Nucleus accumbens (tissue), 56 donors: ENCODE measurements around the gene SCN4A.
"Not testable (repeated sequence)": the region's sequence is repeated elsewhere in the genome, so short reads cannot be mapped to it uniquely, and the experiment has no call there.

Source experiments
- DNase-seq, 56 donors: peaks; one replicate each; lab custom pipeline; 2025; lab: John Stamatoyannopoulos, UW

The SCN4A gene

DNA sequence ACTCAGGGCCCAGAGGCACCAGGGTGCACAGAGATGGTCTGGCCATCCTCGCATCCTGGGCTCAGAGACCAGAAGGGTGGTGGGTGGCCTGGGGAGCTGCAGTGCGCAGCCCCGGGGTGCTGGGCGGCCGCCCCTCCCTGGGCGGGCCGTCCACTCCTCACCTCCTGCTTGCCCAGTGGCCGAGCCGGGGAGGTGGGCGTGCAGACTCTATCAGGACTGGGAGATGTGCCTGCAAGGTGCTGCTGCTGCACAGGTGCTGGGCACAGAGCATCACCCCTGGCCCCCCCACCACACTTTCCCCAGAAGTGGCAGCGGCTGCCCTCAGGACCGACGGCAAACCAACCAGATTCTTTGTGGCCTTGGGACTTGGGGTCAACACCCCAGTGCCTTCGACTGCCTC lies at the start of gene SCN4A:
TSS of gene SCN4A (minus strand) at position 123 of the 400 bp plus-strand sequence. CDS start at position 46, 77 bp downstream.
- no peak for DNase-seq

DNA sequence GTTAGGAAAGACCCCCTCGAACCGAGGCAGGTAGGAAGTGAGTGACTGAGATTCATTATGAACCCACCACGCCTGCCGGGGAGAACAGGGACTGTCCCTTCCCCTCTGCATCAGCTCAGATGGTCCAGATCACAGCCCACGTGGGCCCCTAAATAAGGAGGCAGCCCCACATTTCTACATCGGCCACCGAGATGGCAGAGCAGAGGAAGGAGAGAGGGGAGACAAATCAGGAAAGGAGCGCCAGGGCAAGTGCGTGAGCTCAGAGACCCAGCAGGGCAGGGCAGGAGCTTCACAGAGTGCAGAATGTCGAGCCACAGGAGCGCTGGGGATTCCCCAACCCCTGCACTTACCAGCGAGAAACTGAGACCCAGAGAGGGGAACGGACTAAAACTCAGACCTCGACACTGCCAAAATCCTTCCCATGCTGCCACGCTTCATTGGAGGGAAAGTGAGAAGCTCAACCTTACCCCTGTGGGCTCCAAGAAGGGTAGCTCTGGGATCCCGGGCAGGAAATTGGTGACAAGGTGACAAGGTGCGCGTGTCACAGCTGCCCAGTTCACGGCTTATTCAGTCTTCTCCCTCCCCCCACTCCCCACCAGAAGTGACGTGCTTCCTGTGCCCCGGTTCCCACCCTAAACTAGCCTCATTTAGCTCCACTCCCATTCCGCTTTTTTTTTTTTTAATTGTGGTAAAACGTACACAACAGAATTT lies 47.5 kb upstream of the SCN4A start, which contains the start of gene ICAM2:
TSS of gene ICAM2 (minus strand) at position 578 of the 711 bp plus-strand sequence. CDS start 13,942 bp downstream, outside the sequence.
- DNase-seq = peak in 1 of 56 donors; percentile 13

DNA sequence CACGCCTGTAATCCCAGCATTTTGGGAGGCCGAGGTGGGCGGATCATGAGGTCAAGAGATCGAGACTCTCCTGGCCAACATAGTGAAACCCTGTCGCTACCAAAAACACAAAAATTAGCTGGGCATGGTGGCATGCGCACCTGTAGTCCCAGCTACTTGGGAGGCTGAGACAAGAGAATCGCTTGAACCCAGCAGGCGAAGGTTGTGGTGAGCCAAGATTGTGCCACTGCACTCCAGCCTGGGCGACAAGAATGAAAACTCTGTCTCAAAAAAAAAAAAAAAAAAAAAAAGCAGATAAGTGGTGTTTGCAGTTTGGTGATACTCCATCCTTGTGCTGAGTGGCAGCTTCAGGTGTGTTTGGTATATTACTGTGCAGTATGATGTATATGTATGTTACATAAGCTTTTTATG lies 46.8 kb upstream of the SCN4A start:
- not testable (repeated sequence) for DNase-seq

DNA sequence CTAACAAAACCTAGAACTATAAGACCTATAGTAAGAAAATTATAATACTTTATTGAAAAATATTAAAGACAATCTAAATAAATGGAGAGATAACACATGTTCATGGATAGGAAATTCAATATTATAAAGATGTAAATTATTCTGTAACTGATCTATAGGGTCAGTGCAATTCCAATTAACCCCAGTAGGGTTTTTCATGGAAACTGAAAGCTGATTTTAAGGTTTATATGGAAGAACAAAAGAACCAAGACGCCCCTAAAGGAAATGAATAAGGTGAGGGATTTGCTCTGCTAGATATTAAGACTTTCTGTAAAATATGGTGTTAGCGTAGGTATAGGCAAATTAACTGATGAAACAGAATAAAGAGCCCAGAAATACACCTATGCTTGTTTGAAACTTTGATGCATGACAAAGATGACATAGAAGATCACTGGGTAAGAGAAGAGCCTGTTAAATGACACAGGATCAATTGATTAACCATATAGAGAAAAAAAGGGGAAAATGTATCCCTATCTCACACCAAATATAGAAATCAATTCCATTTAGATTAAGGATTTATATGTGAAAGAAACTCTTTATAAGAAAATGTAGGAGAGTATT lies 44.8 kb upstream of the SCN4A start:
- DNase-seq = no peak

DNA sequence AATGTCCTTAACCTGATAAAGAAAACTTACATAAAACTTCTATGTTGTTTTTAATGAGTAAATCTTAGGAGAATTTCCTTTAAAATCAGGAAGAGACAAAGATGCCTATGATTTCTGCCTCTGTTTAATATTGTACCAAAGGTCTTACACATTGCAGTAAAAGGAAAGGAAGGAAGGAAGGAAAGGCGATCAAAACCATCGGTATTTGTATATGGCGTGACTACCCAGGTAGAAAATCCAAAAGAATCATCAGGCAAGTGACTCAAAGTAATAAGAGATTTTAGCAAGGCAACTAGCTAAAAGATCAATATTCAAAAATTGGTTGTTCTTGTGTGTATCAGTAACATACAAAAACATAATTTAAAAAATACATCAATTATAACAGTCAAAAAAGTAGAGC lies 44.3 kb upstream of the SCN4A start:
- DNase-seq = no peak

DNA sequence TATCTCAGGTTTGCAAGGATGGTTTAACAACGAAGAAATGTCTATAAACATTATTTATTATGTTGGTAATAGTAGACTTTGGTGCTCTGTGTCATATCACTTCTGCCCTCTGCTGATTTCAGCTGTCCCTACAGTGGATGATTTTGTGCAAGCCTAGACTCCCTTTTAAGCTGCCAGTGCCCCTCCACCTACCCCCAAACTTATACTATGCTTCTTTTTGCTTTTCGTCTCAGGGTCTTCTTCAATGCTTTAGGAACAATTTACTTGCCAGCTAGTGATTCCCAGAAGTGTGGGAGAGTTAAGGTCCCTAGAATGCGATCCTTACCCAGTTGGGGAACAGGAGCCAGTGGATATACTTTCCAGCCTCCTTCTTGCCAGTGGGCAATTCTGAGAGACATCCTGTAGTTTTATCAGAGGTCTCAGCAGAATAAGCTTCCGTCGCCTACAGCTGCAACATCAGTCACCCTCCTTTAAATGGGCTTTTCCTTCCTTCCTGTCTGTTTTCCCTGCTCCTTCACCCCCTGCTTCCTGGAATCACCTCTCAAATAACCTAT lies 43.6 kb upstream of the SCN4A start:
- DNase-seq = no peak

DNA sequence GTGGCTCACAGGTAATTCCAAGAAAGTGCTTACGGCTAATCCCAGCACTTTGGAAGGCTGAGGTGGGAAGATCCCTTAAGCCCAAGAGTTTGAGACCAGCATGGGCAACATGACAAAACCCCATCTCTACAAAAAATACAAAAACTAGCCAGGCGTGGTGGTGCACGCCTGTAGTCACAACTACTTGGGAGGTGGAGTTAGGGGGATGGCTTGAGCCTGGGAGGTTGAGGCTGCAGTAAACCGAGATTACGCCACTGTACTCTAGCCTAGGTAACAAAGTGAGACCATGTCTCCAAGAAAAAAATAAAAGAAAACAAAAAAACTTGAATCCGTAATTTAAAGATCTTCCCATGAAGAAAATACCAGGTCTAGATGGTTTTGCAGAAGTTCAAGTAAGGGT lies 42.7 kb upstream of the SCN4A start:
- DNase-seq = no peak

DNA sequence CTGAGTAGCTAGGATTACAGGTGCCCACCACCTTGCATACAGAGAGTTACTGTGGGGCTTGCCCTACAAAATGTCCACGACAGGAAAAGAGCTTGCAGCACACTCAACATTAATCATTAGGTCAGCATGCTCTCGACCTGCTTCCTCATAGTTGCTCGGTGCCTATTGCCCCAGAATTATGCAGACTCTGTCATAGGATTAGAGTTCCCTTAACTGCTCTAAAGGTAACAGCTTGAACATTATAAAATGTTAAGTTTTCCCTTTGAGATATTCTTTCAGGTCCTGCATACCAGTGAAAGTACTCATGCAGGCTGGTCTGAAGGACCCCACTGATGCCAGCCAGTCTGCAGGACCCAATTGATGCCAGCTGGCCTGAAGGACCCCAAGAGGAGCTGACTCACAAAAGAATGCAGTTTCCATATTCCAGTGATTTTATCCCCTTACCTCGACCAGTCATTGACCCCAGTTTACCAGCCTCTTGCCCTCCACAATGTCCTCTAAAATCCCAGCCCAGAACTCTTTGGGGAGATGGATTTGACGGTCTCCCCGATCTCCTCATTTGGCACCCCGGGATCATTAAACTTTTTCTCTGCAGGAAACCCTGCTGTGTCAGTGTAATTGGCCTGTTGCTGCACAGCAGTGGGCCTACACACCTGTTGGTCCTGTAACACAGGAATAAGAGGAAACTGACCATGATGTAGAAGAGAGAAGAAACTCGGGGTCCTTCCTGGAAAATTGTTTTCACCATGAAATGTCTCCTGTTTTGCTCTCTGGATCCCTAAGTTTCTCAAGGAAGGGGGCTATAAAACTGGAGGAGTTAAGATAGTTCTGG lies 37.1 kb upstream of the SCN4A start:
- DNase-seq = no peak

DNA sequence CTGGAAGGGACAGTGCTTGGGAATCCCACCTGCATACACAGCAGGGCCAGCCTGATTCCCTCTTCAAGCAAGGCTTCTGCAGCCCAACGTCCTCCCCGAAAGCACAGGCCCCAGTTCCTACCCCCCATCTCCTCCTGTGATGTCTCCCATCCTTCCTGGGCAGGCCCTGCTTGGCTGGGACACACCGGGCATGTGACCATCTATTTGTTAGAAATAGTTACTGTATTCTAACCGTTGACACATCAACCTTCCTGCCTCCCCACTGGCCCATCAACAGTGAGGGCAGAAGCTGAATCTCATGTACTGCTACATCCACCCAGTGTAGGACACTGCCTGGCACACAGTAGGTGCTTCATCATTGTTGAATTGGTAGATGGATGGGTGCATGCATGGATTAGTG lies 36.1 kb upstream of the SCN4A start:
- no peak for DNase-seq

DNA sequence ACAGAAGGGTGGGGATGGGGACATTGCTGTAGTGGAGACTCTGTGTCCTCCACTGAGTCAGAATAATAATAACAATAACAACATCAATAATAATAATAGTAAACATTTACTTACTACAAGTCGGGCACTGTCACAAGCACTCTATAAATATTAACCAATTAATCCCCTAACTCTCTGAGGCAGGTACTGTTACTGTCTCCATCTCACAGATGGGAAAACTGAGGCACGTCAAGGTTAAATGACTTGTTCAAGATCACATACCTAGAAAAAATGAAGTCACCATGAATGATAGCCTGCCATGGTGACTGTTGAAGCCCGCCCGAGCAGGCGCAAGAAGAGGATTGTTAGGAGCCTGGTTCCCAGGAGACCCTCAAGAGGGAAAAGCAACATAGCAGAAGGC lies 35.6 kb upstream of the SCN4A start:
- DNase-seq = no peak

DNA sequence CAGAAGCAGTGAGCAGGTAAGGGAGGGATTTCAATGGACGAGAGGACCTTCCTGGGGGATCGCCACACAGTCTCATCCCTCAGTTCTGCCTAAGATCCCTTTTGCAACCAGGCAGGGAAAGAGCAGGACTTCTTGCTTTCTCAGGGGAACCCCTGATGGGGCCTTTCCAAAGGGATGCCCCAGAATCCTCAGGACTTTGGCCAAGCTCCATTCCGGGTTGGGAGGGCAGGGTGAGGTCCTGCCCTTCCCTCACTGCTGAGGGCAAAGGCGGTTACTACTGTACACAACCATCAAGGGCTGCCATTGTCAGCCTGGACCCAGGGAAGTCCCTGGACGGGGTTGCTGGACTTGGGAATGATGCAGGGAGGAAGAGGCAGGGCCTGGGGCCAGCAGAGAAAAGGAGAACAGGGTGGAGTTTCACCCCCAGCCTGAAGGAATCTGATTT lies 35.1 kb upstream of the SCN4A start:
- no peak for DNase-seq

DNA sequence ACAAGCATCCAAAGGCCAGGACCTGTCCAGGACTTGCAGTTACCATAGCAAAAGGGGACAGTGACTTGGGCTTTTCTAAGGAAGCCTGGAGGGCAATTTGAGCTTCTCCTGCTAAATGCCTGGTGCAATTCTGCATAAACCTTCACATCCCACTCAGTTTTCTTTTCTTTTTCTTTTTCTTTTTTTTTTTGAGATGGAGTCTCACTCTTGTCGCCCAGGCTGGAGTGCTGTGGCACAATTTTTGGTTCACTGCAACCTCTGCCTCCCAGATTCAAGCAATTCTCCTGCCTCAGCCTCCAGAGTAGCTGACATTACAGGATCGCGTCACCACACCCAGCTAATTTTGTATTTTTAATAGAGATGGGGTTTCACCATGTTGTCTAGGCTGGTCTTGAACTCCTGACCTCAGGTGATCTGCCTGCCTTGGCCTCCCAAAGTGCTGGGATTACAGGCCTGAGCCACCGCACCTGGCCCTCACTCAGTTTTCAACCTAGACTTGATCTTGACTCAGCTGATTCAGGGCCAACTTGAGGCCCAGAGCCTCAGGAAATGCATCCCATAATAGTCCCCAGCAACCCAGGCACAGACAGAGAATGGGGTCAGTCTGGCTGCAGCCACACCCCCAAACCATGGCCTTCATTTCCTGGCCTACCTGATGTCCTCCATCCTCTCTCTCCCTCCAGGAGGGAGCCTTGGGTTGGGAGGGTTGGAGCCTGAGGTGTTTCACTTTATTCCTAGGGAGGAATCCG lies 34.5 kb upstream of the SCN4A start:
- DNase-seq = not testable (repeated sequence)

DNA sequence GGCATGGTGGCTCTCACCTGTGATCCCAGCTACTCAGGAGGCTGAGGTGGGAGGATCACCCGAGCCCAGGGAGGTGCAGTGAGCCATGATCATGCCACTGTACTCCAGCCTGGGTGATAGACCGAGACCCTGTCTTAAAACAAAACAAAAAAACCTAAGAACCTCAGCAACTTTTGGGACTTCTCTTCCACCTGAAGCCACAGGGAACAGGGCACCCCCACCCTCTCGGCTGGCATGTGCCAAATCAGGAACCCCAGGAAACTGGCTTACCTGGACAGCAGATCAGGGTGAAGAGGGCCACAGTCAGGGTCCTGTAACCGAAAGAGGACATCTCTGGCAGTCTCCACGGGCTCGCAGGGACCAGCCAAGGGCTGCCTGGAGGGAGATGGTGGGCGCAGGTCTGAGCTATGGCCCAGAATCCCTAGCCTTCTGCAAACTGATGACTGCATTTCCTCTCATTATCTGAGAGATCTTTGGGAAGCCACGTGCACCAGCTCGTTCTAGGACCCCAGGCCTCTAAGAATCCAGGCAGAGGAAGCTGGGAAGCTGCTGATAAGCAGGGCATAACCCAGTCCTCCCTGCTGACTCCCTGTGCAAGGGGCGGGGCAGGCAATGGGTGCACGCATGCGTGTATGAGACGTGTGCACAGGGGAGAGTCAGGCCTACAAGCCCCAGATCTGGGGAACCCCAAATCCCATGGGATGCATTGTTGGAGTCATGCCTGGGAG lies 33.8 kb upstream of the SCN4A start:
- no peak for DNase-seq

DNA sequence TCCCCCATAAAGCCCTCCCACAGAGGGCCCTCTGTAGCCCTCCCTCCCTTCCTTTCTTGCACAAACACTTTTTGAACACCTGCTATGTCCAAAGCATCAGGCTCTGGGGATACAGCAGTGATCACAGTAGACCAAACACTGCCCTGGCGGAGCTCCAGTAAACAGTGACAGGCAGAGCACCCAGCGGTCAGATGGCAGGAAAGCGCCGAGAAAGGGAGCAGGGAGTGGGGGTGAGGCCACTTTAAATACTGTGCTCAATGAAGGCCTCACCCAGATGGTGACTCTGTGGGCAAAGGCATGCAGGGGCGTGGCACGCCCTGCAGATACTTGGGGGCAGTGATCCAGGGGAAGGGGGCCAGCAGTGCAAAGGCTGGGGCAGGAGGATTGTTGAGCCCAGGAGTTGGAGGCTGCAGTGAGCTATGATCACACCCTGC lies 33.0 kb upstream of the SCN4A start:
- no peak for DNase-seq

DNA sequence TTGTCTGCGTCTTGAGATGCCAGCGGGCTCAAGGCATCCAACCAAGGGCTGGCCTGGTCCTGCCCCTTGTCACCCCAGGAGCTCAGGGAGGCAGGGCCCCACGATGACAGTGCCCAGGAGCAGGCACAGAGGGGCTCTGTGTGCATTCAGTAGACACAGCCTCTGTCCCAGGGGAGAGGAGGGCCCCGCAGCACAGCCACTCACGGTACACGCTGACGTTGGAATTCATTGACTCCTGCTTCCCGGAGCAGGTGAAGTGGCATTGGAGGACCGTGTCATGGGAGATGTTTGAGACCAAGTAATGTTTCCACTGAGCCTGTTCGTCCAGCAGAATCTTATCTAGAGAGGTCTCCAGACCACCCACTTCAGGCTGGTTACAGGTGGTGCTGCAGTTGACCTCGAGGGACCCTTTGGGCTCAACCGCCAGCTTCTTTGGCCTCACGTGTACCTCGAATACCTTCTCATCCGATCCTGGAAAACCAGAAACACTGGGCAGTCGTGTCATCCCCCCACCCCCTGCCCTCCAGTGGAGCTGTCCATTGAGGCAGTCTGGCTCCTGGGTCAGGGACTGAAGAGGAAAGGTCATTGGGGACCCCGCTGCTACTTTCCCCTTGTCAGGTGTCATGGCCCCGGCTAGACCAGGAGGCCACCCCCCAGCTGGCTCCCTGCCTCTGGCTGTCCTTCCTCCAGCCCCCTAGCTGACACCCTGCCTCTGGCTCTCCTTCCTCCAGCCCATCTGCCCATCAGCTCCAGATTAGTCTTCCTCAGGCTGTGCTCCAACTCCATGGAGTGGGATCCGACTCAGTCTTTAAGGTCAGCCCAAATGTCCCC lies 32.4 kb upstream of the SCN4A start:
- no peak for DNase-seq

DNA sequence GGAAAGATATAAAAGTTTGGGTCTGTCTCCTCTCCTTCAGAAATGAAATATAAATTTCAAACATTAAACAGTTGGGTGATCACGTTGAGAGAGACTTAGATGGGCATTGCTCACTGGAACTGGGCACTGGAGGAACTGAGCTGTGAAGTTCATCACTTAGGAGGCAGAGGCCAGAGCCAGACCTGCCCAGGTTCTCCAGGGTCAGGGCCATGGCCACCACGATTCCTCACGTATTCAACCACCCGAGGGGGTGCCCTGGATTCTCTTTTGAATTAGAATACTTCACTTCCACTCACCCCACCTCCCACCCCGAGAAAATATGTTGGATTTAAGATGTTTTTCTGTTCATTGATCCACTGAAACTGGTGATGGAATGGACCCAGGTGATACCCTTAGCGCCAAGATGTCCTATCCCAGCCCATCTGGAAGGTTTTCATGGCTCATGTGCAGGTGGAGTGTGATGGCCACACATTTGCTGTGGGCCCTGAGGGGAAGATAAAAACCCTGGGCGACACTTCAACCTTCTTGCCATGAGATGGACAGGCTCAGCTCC lies 31.6 kb upstream of the SCN4A start:
- no peak for DNase-seq

DNA sequence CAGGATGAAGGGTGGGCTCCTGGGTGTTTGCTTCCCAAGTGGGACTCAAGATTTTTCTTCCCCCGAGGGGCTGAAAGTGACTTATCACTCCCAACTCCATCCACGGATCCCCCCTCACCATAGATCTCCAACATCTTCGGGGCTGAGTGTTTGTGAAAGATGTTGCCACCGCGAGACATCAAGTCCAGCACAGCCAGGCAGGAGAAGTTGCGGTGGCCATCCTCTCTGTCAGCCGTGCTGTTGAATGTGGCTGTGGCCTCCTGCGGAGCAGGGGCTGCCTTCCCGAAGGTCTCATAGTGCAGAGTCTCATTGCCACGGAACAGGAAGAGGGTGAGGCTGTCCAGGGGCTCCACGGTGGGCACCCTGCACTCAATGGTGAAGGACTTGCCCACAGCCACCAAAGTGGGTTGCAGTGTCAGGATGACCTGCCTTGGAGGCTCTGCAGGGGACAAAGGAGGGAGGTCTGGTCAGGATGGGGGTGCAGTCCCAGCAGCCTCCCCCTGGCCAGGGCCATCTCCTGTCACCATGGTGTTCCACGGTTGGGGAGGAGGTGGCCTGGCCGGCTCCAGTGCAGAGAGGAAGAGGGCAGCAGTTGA lies 30.9 kb upstream of the SCN4A start:
- no peak for DNase-seq
